Activated CD4-positive, alpha-beta T cell treated with anti-CD3 and anti-CD28 coated beads, Interleukin-2, amount 10 ng/mL, durations not matched to agents 24 days and 14 days (primary cell): Measurements from ENCODE around the gene APOL6. TPM values are rescaled to one million over a fixed set of nuclear protein-coding genes. Genes with fewer than 3 reads are reported as not detected.

Experiments
- DNase-seq: peaks from one replicate; pipeline ENCODE4 v3.0.0; 2022
- H3K27ac Mint-ChIP-seq: one replicate; pipeline ENCODE4 v1.8.0; 2022; ENCODE audit warnings: mild to moderate bottlenecking, mixed read lengths
- H3K27me3 Mint-ChIP-seq: one replicate; pipeline ENCODE4 v1.8.0; 2022; ENCODE audit warnings: mixed read lengths
- H3K36me3 Mint-ChIP-seq: one replicate; pipeline ENCODE4 v1.8.0; 2022; ENCODE audit warnings: low read depth, mild to moderate bottlenecking, mixed read lengths
- H3K4me1 Mint-ChIP-seq: one replicate; pipeline ENCODE4 v1.8.0; 2021; ENCODE audit warnings: mixed read lengths
- H3K4me3 Mint-ChIP-seq: one replicate; pipeline ENCODE4 v1.8.0; 2022; ENCODE audit warnings: mild to moderate bottlenecking, moderate library complexity, mixed read lengths
- H3K9me3 Mint-ChIP-seq: one replicate; pipeline ENCODE4 v1.8.0; 2021; ENCODE audit warnings: mixed read lengths
- intact Hi-C: fragments of 100-400 bp; cut with micrococcal nuclease; formaldehyde crosslinking; loops from one replicate; pipeline ENCODE4 v1.15.1; 2023
- total RNA-seq: library from RNA; stranded (reverse); gene quantifications from 2 replicates; pipeline ENCODE4 v1.2.3, GENCODE V29; 2022

The APOL6 gene
- total RNA-seq, result 21.5 and 22.4 TPM in 2 replicates

- peak within 1 kb of the TSS; percentile 100 for H3K4me3 Mint-ChIP-seq
- peaks cover 3% of the 10 kb centered on the region for H3K9me3 Mint-ChIP-seq
- H3K36me3 Mint-ChIP-seq, result peaks cover 35% of the 10 kb centered on the region
- peak; percentile 93 for DNase-seq
- H3K27ac Mint-ChIP-seq, result peak within 1 kb of the TSS; percentile 100
- H3K27me3 Mint-ChIP-seq, result no peaks in the 10 kb centered on the region
- intact Hi-C loops, result loop anchor here (1.0 to 10.0 kb wide), 5 partner anchors 13 to 506 kb away; no protein-coding TSS in a partner anchor
- peaks cover 32% of the 10 kb centered on the region for H3K4me1 Mint-ChIP-seq
These were observed at the start of gene APOL6 for GRCh38 chr22:35648066-35649025. Gene APOL6, plus strand, starts transcription at chr22:35648446. Its CDS starts 7,980 bp downstream, at chr22:35656426.

DNA sequence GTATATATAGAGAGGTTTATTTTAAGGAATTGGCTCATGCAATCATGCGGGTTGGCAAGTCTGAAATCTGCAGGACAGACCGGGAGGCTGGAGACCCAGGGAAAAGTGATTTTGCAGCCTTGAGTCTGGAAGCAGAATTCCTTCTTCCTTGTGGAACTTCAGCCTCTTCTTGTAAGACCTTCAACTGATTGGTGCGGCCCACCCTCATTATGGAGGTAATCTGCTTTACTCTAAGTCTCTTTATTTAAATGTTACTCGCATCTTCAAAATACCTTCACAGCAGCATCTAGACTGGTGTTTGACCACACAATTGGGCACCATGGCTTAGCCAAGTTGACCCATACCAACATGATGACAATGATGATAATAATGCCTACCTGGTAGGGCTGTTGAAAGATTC lies 48.9 kb upstream of the APOL6 start:
- no peaks in the 10 kb centered on the region for H3K27me3 Mint-ChIP-seq
- no peak overlapping the region for H3K4me3 Mint-ChIP-seq
- intact Hi-C loops, result no loop called here
- H3K9me3 Mint-ChIP-seq, result no peaks in the 10 kb centered on the region
- peaks cover 2% of the 10 kb centered on the region for H3K4me1 Mint-ChIP-seq
- DNase-seq, result no peak
- no peaks in the 10 kb centered on the region for H3K36me3 Mint-ChIP-seq
- no peak overlapping the region for H3K27ac Mint-ChIP-seq

DNA sequence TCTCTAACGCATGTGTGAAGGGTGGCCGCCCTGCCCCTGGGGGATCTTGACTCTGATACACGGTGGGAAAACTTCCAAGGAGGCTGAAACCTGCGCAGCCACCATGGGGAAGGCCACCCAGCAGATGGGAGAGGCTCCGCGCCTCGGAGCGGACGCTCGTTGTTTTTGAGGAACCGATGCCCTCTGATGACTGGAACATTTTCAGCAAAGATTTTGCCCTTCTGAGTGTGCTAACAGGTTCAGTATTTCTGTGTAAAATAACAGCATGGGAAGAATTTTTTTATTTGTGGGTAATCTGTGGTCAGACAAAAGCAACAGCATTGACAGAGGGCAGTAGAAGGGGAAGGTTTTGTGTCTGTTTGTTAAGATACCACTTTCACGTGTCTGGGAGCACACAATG lies 47.8 kb upstream of the APOL6 start:
- no peak for DNase-seq
- no peak overlapping the region for H3K27ac Mint-ChIP-seq
- intact Hi-C loops, result no loop called here
- H3K4me3 Mint-ChIP-seq, result no peak overlapping the region
- no peaks in the 10 kb centered on the region for H3K9me3 Mint-ChIP-seq
- no peaks in the 10 kb centered on the region for H3K27me3 Mint-ChIP-seq
- no peaks in the 10 kb centered on the region for H3K36me3 Mint-ChIP-seq
- H3K4me1 Mint-ChIP-seq, result peaks cover 5% of the 10 kb centered on the region

GRCh38 chr22:35601013-35601580 lies 47.1 kb upstream of the APOL6 start:
- H3K9me3 Mint-ChIP-seq, result no peaks in the 10 kb centered on the region
- intact Hi-C loops, result no loop called here
- H3K4me3 Mint-ChIP-seq, result no peak overlapping the region
- peaks cover 6% of the 10 kb centered on the region for H3K4me1 Mint-ChIP-seq
- no peaks in the 10 kb centered on the region for H3K36me3 Mint-ChIP-seq
- no peak for DNase-seq
- H3K27me3 Mint-ChIP-seq, result peaks cover under 1% of the 10 kb centered on the region
- H3K27ac Mint-ChIP-seq, result no peak overlapping the region

DNA sequence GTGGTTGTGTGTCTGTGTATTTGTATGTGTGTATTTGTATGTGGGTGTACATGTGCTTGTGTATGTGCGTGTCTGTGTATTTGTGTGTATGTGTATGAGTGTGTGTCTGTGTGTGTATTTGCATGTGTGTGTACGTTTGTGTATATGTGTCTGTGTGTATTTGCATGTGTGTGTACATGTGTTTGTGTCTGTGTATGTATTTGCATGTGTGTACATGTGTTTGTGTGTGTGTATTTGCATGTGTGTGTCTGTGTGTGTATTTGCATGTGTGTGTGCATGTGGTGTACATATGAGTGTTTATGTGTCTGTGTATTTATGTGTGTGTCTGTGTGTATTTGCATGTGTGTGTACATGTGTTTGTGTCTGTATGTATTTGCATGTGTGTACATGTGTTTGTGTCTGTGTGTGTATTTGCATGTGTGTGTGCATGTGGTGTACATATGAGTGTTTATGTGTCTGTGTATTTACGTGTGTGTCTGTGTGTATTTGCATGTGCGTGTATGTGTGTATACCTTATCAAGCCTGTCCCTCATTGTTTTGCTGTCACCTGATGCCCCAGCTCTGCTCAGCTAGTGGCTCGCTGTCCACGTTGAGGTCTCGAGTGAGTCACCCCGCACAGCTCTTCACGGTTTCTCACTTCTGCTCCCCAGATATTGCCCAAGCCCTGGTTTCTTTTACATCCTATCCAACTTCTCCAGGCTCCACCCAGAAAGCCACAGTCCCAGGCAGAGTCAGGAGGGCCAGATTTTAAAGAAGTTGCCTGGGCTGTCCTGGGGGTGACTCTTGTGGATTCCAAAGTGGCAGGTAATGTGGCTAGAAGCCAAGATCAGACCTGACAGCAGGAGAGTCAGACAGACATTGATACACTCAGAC lies 46.3 kb upstream of the APOL6 start:
- no peak overlapping the region for H3K27ac Mint-ChIP-seq
- H3K4me1 Mint-ChIP-seq, result peaks cover 6% of the 10 kb centered on the region
- intact Hi-C loops, result no loop called here
- H3K27me3 Mint-ChIP-seq, result peaks cover 2% of the 10 kb centered on the region
- H3K9me3 Mint-ChIP-seq, result no peaks in the 10 kb centered on the region
- no peaks in the 10 kb centered on the region for H3K36me3 Mint-ChIP-seq
- H3K4me3 Mint-ChIP-seq, result no peak overlapping the region
- no peak for DNase-seq

DNA sequence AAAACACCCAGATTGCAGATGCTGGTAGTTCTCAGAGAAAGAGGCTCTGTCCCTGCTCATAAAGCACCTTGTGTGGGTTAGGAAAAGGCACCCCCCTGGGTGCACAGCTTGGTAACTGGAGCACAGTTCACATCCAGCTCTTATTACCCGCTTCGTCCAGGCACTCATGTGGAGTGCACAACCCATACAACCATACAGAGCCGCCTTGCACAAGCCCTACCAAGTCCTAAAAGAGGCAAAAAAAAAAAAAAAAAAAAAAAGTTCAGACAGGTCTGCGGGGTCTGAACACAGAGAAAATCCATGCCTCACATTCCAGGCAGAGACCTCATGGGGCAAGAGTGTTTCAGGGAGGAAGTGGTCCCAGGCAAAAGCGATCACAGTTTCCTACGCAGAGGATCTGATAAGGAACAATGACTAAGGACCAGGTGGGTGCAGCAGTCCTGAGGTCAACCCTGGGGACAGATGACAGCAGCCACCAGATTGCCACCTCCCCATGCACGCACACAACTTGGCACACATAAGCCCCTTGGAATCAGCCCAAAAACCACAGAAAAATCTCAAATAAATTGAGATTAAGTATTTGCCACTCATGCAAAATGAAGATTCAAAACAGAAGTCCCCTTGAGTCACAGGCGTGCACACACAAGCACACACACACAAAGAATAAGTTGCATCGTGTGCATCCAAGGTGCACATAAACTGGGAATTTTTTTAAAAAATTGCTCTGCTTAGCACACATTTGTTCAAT lies 43.5 kb upstream of the APOL6 start:
- no peaks in the 10 kb centered on the region for H3K36me3 Mint-ChIP-seq
- H3K4me3 Mint-ChIP-seq, result no peak overlapping the region
- no peak overlapping the region for H3K27ac Mint-ChIP-seq
- H3K9me3 Mint-ChIP-seq, result no peaks in the 10 kb centered on the region
- H3K27me3 Mint-ChIP-seq, result peaks cover 6% of the 10 kb centered on the region
- peaks cover 6% of the 10 kb centered on the region for H3K4me1 Mint-ChIP-seq
- DNase-seq, result no peak
- intact Hi-C loops, result no loop called here

GRCh38 chr22:35605369-35605680 lies 42.9 kb upstream of the APOL6 start:
- H3K4me1 Mint-ChIP-seq, result peaks cover 7% of the 10 kb centered on the region
- intact Hi-C loops, result no loop called here
- peaks cover 6% of the 10 kb centered on the region for H3K27me3 Mint-ChIP-seq
- no peaks in the 10 kb centered on the region for H3K9me3 Mint-ChIP-seq
- H3K27ac Mint-ChIP-seq, result no peak overlapping the region
- no peaks in the 10 kb centered on the region for H3K36me3 Mint-ChIP-seq
- H3K4me3 Mint-ChIP-seq, result no peak overlapping the region
- no peak for DNase-seq

DNA sequence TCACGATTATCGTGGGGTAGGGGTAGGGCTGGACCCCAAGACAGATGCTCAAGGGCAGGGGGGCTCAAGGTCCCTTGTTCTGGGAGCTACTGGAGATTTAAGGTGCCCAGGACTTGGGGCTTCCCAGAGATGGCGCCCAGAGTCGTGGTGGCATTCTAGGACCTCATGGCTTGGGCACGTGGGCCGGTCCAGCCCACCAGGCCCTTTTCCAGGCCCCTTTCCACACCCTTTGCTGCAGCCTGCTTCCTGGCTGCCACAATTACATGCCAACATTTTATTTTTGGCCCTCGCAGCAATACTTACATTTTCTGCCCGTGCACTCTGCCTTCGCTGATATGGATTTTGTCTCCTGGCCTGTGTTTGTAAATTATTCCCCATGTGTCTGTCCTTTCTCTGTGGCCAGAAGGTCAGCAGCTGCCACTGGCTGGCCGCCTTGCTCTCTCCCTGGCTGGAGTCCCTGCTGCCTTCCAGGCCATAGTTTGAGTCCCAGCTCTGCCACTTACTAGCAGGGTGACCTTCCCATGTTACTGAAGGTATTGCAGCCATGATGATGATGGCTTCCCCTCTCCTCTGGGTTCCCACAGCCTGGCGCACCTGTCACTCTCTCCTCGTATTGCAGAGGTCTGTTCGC lies 42.3 kb upstream of the APOL6 start:
- Mint-ChIP-seq H3K4me3 (no peak overlapping the region), H3K27me3 (peaks cover 6% of the 10 kb centered on the region), H3K27ac (peak overlapping the region; percentile 27), H3K9me3 (no peaks in the 10 kb centered on the region), H3K36me3 (no peaks in the 10 kb centered on the region), H3K4me1 (peaks cover 9% of the 10 kb centered on the region)
- intact Hi-C loops, result no loop called here
- no peak for DNase-seq

DNA sequence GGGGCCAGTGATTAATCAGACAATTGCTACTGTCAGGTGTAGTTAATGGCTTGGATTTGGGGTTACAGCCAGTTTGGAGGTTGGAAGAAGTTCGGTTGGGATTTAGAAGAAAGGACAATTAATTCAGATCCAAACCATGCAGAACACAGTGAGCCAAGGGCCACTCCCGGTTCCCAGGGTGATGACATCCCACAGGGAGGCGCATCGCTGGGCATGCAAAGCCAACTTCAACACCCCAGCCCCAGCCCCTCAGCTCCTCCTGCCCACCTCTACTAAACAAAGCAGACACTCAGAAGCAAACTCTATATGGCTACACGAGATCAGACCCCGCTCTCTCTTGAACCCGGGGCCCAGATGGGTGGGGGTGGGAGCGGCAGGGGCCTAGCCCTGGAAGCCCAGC lies 41.3 kb upstream of the APOL6 start:
- H3K9me3 Mint-ChIP-seq, result no peaks in the 10 kb centered on the region
- H3K27me3 Mint-ChIP-seq, result peaks cover 6% of the 10 kb centered on the region
- H3K27ac Mint-ChIP-seq, result no peak overlapping the region
- intact Hi-C loops, result no loop called here
- no peaks in the 10 kb centered on the region for H3K36me3 Mint-ChIP-seq
- peaks cover 18% of the 10 kb centered on the region for H3K4me1 Mint-ChIP-seq
- DNase-seq, result no peak
- H3K4me3 Mint-ChIP-seq, result no peak overlapping the region

GRCh38 chr22:35608088-35608487 lies 40.2 kb upstream of the APOL6 start:
- H3K9me3 Mint-ChIP-seq, result no peaks in the 10 kb centered on the region
- H3K36me3 Mint-ChIP-seq, result no peaks in the 10 kb centered on the region
- intact Hi-C loops, result no loop called here
- H3K4me1 Mint-ChIP-seq, result peaks cover 26% of the 10 kb centered on the region
- peaks cover 6% of the 10 kb centered on the region for H3K27me3 Mint-ChIP-seq
- no peak for DNase-seq
- H3K4me3 Mint-ChIP-seq, result no peak overlapping the region
- no peak overlapping the region for H3K27ac Mint-ChIP-seq

DNA sequence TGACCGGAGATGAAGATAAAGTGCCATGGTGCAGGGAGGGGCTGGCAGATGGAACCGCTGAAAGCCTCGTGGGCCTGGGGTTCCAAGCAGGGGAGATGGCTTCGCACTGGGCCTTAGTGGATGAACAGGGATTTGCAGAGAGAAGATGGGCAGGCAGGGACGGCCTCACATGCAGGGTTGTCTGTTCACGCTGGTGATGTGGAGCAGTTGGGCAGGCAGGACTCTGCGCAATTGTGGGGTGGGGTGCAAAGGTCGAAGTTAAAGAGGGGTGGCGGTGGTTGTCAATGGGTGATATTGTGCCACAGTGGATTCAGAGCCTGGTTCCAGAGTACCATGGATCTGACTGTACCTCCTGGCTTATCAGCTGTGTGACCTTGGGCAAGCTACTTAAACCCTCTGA lies 39.0 kb upstream of the APOL6 start:
- peaks cover 6% of the 10 kb centered on the region for H3K27me3 Mint-ChIP-seq
- no peaks in the 10 kb centered on the region for H3K36me3 Mint-ChIP-seq
- DNase-seq, result no peak
- H3K9me3 Mint-ChIP-seq, result no peaks in the 10 kb centered on the region
- intact Hi-C loops, result no loop called here
- no peak overlapping the region for H3K27ac Mint-ChIP-seq
- H3K4me3 Mint-ChIP-seq, result no peak overlapping the region
- peaks cover 25% of the 10 kb centered on the region for H3K4me1 Mint-ChIP-seq

- Mint-ChIP-seq H3K9me3 (no peaks in the 10 kb centered on the region), H3K27me3 (peaks cover 6% of the 10 kb centered on the region), H3K36me3 (no peaks in the 10 kb centered on the region), H3K4me3 (no peak overlapping the region), H3K27ac (no peak overlapping the region), H3K4me1 (peaks cover 25% of the 10 kb centered on the region)
- DNase-seq, result no peak
- intact Hi-C loops, result no loop called here
These were observed 38.5 kb upstream of the APOL6 start for GRCh38 chr22:35609761-35610160.

DNA sequence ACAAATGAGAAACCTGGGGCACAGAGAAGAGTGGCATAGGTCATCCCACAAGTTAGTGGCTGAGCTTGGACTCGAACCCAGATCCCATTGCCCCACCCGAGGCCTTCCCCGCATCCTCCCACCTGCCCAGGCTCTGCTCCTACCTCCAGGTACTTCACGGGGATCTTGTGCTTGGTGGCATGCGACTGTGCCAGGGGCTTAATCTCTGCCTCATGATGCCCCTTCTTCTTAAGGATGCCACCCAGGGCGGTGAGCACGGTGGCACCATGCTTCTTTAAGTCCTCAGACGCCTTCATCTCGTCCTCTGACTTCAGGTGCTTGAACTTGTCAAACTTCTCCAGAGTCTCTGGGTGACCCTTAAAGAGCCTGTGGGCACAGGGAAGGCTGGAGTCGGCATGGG lies 37.5 kb upstream of the APOL6 start:
- H3K27me3 Mint-ChIP-seq, result peaks cover 6% of the 10 kb centered on the region
- H3K36me3 Mint-ChIP-seq, result no peaks in the 10 kb centered on the region
- peaks cover 25% of the 10 kb centered on the region for H3K4me1 Mint-ChIP-seq
- no peaks in the 10 kb centered on the region for H3K9me3 Mint-ChIP-seq
- H3K27ac Mint-ChIP-seq, result no peak overlapping the region
- DNase-seq, result no peak
- intact Hi-C loops, result no loop called here
- no peak overlapping the region for H3K4me3 Mint-ChIP-seq
